Right lobe of liver (tissue), 4 donors: ENCODE results near the gene CDH23.

Experiments
- CTCF ChIP-seq, 4 donors: fragments of 200-600 bp in 3 of 4; fragments of 450-650 bp in 1 of 4; IDR thresholded peaks; one replicate each; pipeline versions ENCODE4 v1.5.1 to v1.8.0; 2016 to 2022; ENCODE audit warnings: antibody characterized with exemption in 4 of 4, mild to moderate bottlenecking in 2 of 4
- POLR2A ChIP-seq: fragments of 450-650 bp; IDR thresholded peaks from one replicate; pipeline ENCODE4 v1.6.1; 2017; ENCODE audit warnings: antibody characterized with exemption, mild to moderate bottlenecking
- donor health status: DM: no; HTN: no; CAD: no.
- donor health status: DM: no; HTN: no; CAD: no.
- donor health status: DM: no; HTN: yes; CAD: no.

GRCh38 chr10:71671994-71672946 lies 275.6 kb downstream of the CDH23 start:
- no peak for TF ChIP-seq CTCF (IDR thresholded peaks at IDR 0.05)
- TF ChIP-seq POLR2A = no peak
